HK-2 (cell line): ENCODE data around the gene MUC20.

ENCODE experiments used
- DNase-seq: peaks from one replicate; pipeline ENCODE4 v3.0.0-alpha.2; 2018; ENCODE audit not compliant: unreplicated experiment

Gene MUC20

DNA sequence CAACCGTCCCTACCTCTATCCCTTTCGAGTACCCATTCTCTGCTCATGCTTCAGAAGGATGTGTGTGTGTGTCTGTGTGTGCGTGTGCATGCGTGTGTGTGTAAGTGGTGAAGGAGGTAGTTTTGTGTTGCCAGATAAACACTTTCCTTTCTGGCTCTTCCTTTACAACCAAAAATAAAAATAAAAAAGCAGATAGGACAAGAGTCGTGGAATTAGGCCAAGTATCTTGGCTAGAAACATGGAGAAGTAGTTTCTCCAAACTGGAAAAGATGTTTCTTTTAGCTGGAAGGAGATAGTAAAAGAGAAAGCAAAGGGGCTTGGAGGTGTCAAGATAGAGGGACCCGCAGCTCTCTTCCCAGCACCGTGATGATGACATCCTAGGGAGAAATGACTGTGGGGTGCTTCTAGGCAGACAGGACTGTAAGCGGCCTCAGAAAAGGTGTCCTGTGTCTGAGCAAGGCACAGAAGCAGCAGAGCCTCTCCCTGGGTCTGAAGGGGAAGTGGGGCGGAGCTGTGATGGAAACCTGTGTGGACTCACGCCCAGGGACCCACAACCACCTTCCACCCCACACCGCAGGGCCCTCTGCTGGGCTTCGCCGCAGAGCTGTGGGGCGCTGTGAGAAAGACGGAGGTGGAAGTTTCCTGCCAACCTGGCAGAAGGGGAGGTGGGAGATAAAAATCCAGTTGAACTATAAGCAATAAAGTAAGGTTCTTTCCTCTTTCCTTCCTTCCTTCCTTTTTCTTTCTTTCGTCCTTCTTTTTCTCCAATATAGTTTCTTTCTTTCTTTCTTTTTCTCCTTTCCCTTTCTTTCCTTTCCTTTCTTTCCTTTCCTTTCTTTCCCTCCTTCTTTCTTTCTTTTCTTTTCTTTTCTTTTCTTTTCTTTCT is 35.3 kb downstream of the MUC20 start:
- no peak for DNase-seq

DNA sequence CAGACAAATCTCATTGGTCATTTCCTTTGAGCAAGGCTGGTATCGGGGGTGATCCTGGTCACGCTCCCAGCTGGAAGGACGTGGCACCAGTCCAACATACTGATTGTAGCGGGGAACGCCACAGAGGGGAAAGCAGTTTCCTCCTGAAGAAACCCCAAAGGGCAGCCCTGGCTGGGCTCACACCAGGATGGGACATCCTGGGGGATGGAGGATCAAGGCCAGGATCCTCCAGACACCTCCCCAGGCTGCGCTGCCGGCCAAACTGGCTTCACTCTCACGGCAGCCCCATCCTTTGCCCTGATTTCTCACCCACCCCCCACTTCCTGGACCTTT is 36.6 kb downstream of the MUC20 start:
- DNase-seq = no peak

DNA sequence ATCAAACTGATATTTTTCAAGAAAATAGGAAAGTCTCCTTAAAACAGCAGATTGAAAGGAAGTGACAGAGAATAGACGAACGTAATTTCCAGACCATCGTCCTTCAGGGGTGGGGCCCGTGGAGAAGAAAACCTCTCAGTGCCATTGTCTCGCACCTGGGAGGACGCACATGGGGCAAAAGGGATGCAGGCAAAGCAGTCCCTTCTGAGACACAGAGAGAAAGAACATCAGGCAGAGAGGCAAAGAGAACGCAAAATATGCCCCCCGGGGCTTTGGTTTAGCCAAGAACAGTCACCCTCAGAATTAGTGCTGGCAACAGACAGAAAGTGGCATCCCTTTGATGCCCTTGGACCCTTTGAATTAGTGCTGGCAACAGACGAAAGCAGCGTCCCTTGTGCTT is 37.0 kb downstream of the MUC20 start:
- no peak for DNase-seq

DNA sequence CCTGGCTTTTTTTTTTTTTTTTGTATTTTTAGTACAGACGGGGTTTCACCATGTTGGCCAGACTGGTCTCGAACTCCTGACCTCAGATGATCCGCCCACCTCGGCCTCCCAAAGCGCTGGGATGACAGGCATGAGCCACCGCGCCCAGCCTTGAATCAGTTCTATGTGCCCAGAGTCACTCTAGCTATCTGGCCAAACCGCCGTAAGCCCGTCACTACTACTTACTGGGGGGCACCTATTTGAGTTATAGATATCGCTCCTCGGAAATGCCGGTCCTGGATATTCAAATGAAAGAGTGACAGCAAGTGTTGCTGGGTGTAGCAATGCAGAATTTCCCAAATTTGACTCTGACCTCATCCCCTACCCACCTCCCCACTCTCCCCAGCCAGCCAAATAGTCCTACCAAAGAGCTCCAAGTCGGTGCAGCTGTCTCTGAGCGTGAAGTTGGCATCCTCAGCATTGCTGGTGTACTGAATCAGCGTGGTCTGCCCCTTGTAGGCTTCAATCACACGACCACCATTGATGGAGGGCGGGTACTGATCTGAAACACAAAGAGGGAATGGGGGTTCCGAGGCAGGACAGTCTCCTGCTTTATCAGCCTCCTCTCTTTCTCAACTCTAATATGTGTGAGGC is 38.1 kb downstream of the MUC20 start:
- no peak for DNase-seq

DNA sequence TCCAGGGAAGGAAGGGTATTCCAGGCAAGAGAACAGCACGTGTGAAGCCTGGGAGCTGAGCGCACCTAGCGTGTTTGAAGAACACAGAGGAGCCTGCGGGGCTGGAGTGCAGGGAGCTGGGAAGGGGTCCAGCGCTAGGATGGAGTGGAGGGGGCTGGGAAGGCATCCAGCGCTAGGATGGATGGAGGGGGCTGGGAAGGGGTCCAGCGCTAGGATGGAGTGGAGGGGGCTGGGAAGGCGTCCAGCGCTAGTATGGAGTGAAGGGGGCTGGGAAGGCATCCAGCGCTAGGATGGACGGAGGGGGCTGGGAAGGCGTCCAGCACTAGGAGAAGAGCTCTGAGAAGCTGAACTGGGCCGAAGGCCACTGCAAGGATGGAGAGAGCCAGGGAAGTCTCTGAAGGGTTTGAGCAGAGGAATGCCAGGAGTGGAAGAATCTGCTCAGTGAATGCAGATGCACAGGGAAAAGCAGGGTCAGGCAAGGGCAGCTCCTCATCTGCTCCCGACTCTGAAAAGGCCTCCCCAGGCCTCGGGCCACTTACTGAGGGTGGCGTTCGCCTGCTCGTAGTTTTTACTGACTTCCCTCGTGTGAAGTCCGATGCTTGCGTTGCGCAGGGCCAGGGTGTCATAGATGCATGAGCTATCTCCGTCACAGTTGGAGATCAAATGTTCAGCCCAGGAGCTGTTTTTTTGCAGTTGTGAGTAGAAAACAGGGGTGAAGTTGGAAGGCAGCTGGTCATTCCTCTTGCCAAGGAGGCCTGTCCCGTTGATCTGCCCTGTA is 39.8 kb downstream of the MUC20 start:
- DNase-seq = no peak

DNA sequence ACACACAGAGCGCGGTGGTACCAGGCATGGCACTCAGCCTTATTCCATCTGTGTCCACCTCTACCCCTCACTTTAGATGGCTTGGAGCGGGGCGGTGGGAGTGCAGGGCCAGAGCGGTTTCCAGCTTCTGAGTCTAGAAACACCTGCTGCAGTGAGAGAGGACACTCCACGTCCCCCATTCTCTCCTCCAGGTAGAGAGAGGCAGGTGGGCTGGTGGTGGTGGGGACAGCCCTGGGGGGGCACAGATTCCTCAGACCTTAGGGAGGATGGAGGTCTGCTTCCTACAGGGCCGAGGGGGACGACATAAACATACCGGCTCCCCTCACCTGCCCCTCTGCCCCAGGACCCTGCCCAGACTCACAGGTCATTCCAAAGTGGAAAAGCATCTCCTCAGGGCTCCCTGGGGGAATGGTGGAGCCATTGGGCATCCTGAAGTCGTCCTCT is 40.4 kb downstream of the MUC20 start:
- no peak for DNase-seq

DNA sequence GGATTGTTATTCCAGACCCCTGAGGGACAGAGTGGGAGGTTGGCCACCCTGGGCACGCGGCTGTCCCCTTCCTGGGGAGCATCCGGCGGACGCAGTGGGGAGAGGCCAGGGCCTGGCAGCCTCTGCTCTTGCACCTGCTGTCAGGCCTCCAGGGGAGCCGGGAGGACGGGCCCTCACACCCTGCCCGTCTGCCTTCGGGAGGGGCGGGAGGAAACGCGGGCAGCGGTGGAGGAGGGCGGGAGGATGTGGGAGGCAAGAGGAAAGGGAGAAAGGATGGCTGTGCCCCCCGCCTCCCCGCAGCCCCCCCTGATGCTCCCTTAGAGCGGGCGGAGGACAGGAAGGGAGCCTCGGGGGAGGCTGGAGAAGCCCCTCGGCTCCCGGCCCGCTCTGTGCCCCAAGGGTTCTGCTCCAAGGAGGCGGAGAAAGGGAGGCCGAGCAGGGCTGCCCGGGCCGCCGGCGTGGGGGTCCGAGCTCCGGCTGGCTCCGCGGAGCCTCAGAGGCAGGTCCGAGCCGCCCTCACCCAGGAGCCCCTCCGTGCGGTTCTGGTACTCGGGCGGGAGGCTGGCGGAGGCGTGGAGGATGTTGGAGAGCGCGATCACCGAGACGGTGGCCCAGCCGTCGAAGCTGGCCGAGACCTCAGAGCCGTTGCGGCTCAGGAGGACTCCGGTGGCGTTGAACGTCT is 40.9 kb downstream of the MUC20 start:
- no peak for DNase-seq

DNA sequence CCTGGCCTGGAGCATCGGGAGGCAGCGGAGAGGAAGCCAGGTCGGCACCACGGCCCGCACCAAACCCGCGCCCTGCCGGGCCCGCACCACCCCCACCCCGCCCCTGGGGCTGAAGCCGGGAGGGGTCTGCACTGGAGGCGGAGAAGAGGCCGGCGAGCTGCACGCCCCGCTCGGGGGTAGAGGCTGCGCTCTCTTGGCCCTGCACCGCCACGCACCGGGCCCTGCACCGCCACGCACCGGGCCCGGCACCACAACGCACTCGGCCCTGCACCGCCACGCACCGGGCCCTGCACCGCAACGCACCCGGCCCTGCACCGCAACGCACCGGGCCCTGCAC is 41.4 kb downstream of the MUC20 start:
- DNase-seq = no peak

DNA sequence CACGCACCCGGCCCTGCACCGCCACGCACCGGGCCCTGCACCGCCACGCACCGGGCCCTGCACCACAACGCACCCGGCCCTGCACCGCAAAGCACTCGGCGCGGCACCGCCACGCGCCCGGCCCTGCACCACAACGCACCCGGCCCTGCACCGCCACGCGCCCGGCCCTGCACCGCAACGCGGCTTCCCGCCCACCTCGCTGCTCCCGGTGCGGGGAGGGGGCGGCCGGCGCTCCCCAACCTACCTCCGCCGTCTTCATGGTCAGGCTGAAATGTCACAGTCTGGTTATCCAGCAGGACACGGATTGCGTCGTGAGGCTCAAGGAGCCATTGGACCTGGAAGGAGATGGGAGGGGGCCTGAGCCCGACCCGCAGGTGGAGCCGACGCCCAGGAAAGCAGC is 41.8 kb downstream of the MUC20 start:
- no peak for DNase-seq

DNA sequence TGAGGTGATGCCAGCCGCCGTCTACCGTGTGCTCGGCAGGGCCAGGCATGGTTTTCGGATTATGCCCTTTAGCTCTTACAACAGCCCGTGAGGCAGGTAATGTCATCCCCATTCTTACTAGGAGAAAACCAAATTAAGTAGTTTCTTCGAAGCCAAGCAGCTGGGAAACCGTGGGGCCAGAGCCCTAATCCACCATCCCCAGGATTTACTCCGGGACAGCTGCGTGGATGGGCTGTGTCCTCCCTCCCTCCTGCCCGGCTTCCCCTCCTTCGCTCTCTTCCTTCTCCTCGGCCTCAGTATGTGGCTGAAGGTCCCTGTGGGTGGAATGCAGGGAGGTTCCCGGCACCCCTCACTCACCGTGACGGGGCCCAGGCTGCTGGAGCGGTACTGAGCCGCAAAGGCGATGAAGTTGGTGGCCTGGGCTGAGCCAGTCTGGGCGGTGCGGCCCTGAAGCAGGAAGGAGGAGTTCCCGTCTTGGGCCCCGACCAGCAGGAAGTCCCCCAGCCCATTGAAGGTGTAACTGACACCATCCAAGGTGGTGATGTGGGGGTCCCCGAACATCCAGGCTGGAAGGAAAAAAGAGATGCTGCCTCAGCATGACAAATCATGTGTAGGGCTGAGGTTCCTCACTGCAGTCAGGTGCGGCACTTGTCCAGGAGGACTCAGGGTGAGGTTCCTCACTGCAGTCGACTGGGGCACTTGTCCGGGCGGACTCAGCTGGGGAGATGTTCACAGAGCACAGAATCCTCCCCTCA is 42.5 kb downstream of the MUC20 start:
- no peak for DNase-seq

DNA sequence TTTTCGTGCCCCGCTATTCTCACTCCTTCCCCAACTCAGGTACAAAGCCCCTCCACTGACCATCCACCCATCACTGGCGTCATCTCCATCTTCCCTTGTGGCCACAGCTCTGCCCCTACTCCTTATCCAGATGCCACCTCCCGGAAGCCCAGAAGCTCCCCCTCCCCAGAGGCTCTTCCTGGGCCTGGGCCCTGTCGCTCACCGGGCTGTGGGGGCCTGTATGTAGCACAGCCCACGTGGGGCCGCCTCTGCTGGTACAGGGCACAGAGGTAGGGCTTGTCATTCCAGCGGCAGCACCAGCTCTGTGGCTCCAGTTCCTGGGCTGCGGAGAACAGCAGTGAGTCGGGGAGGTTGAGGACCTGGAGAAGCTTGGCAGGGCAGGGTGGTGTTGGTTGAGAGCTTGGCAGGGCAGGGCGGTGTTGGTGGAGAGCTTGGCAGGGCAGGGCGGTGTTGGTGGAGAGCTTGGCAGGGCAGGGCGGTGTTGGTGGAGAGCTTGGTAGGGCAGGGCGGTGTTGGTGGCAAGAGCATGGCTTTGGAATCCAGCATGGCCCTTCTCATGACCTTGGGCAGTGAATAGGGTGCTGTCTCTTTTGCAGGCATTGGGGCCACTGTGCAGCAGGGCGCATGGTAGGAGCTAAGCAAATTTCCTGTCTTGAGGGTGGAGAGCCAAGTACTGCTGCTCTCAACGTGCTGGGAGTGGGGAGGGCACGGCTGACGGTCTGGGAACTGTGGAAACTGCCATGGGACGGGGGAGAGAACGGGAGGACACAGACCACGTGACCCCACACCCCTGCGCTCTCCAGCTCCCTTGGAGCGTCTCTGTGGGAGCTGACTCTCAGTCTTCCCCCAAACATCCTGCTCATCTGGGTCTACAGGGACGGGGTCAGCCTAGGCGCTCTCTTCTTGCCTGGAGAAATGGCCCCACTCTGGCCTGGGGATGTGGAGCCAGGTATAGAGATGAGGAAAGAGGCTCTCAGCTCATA is 43.4 kb downstream of the MUC20 start:
- DNase-seq = no peak

DNA sequence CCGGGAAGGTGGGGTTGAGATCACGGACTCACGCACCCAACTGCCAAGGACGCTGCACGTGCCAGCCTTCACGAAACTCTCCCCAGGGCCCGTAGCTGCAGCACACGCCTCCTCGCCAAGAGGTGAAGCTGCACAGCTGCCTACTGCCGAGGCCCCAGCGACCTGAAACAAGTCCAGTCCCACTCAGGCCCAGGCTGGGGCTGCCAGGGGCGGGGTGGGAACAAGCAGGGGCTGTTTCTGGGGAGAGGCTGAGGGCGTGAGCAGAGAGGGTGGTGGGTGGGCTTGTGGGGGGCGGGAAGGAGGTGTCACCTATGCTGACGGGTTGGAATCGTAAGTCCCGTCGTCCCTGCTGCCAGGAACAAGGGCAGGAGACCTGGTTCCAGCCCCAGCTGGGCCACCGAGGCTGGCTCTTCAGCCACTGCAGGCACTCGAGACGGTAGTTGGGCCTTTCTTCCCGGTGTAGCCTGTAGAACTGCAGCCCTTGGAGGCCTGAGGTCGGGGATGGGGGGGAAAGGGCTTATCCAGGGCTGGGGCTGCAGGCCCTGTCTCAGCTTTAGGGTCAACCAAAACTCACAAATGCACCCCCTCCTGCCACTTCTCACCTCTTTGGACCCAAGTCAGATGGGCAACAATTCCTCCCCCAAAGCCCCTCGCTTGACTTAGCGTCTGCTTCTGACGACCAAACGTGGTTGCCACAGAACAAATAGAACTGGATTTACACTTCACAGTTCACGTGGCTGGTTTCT is 44.4 kb downstream of the MUC20 start:
- DNase-seq = no peak

DNA sequence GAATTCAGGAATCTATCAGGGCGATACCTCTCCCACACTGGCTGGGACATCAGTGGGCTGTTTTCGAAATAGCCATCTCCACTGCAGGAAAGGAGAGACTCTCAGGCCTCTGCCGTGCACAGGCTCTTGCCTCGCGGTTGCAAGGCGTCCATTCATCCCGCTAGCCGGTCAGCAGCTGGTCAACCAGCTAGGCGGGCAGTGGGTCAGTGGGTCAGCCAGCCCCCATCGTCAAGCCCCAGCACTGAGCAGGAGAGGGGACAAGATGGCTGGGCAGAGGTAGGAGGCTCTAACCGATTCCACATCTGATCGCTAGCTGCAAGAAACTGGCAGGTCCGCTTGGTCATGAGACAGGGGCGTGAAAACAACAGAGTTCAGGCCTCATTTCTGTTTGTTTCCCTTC is 45.9 kb downstream of the MUC20 start:
- DNase-seq = no peak

DNA sequence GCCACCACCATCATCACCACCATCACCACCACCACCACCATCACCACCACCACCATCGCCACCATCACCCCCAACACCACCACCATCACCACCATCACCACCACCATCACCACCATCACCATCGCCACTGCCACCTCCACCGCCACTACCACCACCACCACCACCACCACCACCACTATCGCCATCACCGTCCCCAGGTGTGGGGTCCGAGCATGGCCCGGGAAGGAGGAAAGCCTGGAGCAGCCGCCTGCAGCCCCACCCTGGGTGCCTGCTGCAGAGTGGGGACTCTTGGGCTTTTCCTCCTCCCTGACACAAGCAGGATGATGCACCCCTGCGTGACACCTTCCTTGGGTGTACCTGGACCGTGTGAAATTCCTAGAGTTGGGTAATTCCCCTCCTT is 47.0 kb downstream of the MUC20 start:
- no peak for DNase-seq

DNA sequence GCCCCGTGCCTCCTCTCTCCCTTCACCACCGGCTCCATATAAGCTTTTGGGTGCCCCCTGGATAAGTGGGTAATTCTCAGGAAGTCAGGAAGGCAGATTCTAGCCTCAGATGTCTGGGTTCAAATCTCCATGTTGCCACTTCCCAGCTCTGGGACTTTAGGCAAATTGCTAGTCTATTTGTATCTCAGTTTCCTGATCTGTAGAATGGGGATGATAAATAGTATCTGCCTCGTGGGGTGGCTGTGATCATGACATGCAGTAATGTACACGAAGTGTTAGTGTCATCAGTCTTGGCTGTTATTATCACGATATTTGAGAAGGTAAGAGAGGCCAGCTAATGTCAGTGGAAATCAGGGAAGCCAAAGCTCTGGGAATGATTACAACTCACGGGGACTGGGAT is 47.6 kb downstream of the MUC20 start:
- no peak for DNase-seq

DNA sequence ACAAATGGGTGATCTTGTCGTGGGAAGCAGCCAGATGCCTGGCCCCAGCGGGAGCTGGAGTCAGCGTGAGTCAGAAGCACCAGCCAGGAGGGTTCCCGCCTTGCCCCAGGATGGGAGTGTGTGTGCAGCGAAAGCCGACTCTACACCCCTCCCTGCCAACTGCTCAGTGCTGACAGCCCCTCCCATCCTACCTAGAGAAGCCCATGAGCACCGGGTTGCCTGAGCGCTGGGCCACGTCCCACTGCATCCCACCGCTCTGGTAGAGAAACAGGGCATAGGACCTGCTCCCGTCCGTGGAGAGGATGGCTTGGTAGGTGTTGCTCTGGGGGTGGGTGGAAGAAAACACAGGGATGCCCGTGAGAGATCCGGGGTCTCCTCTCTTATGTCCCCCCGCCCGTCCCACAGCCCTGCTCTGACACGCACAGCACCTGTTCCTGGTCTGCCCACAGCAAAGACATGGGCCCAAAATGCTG is 48.1 kb downstream of the MUC20 start:
- DNase-seq = no peak

DNA sequence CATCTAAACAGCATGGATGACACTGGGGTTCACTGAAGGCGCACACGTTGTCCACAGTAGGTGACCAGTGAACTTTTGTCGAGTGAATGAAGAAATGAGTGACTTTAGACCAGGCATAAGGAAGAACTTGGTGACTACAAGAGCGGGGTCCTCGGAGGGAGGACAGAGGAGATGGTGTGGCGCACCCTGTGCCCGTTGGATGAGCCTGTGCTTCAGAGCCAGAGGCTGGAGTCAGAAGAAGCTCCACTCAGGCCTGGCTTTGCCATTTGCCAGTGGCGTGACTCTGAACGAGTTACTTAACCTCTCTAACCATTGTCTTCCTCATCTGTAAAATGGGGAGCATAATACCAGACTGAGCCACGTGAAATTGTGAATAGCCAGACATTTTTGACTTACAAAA is 48.8 kb downstream of the MUC20 start:
- no peak for DNase-seq

DNA sequence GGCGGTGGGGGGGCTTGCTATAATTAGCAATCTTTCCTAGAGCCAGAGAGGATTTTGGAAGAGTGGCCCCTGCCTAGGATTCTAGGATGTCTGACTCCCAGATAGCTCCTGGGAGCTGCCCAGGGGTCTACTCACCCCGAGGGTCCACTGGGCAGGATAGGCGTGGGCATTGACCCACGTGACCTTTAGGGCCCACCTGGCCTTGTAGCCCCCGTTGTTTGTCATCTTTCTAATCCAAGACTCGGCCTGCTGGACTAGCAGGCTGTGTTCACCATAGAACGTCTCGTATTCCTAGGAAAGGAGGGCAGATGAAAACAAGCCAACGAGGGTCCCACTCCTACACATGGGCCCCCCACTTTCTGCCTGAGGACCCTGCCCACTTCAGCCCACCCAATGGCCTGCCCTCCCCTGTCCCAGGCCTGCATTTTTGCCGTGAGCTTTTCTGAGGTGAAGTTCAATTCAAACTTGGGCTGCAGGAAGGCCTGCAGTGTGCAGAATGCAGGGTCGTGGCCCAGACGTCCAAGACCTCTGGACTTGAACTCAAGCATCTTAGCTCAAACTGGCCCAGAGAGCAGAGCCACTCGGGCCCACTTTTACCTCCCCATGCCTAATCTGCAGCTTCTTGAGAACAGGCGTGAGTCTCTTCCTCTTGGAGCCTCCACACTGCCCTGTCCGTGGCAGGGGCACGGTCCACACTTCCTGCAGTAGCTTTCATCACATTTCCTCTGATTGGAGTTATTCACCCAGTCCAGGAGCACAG is 49.5 kb downstream of the MUC20 start:
- DNase-seq = no peak
